Measurements from ENCODE around the gene DISP2. TPM values are rescaled to one million over a fixed set of nuclear protein-coding genes. Genes with fewer than 3 reads are reported as not detected.

DISP2 gene
- total and polyA plus RNA-seq, 2 of the 8 experiments (the other 6 are each of a cell fraction or from before 2014, with no cell fraction given): 0.45 to 1.2 TPM

GRCh38 chr15:40389824-40390595, 32.0 kb downstream of the DISP2 start:
- DNase-seq (ENCODE audit: low read depth in 1 of 2, low spot score in 2 of 2): no peak
- H2BK15ac ChIP-seq (ENCODE audit: low read length): no peak overlapping the region
- no peak overlapping the region for H3K18ac ChIP-seq (ENCODE audit: extremely low read depth, low read length)
- H3K4me2 ChIP-seq (ENCODE audit: insufficient read depth in 1 of 2, low read depth in 2 of 2, low read length in 2 of 2): no peak overlapping the region
- H2BK120ac ChIP-seq (replicated peaks; ENCODE audit: low read depth, low read length): no peak overlapping the region
- H4K20me1 ChIP-seq (replicated peaks in 1 of 2; ENCODE audit: control insufficient read depth in 1 of 2, insufficient read depth in 2 of 2, low read length in 2 of 2): peaks cover 0 to 3% of the 10 kb centered on the region in 2 experiments
- H2AFZ ChIP-seq (ENCODE audit: low read length): no peak overlapping the region
- WGBS, 2 experiments (ENCODE audit: extremely low coverage in 1 of 2, insufficient coverage in 1 of 2, insufficient read length in 1 of 2, insufficient replicate concordance in 2 of 2, low coverage in 1 of 2, low lambda C conversion rate in 2 of 2, missing lambda C conversion rate in 1 of 2): 95% methylated on average over 2 of the region's 2 CpGs; no CpG with 5 or more reads in 1 of the 2 experiments
- no peak overlapping the region for H4K5ac ChIP-seq (ENCODE audit: insufficient read length, low read depth, low read length)
- TF ChIP-seq USF2 (IDR thresholded peaks at IDR 0.05; ENCODE audit: low read length) (no peak), GABPA (IDR thresholded peaks at IDR 0.05; ENCODE audit: borderline replicate concordance, insufficient read depth, low read length) (no peak), TEAD4 (IDR thresholded peaks at IDR 0.05; ENCODE audit: low read depth, low read length) (no peak), ASH2L (IDR thresholded peaks at IDR 0.05; ENCODE audit: low read length) (no peak), SRF (IDR thresholded peaks at IDR 0.05; ENCODE audit: low read depth, low read length) (no peak), BRCA1 (IDR thresholded peaks at IDR 0.05; ENCODE audit: low read depth, low read length) (no peak)
- H3K27me3 ChIP-seq (replicated peaks in 1 of 4; ENCODE audit: control insufficient read depth in 3 of 4, extremely low read depth in 1 of 4, insufficient read depth in 3 of 4, low read length in 3 of 4): no peaks in the 10 kb centered on the region
- no peak overlapping the region for H3K27ac ChIP-seq (ENCODE audit: low read depth, low read length)
- H2BK20ac ChIP-seq (ENCODE audit: low read length): no peak overlapping the region
- peaks cover 48 to 84% (median 64%) of the 10 kb centered on the region in 4 experiments for H3K36me3 ChIP-seq (ENCODE audit: control insufficient read depth in 2 of 4, insufficient read depth in 4 of 4, low read length in 3 of 4)
- 0 out of 2 replicates have a peak, but pooled peaks cover 3% of the 10 kb centered on the region for H3K79me1 ChIP-seq (ENCODE audit: low read depth, low read length)
- no peak overlapping the region for H3K4ac ChIP-seq (replicated peaks; ENCODE audit: insufficient read length, low read depth, low read length)
- peaks cover 0 to 7% of the 10 kb centered on the region in 2 experiments; a peak in 3 of 4 replicates for H3K79me2 ChIP-seq (ENCODE audit: control insufficient read depth in 1 of 2, insufficient read depth in 2 of 2, low read length in 2 of 2)
- H4K8ac ChIP-seq (ENCODE audit: extremely low read depth, insufficient read depth, low read length): no peak overlapping the region
- no peak overlapping the region for H3K14ac ChIP-seq (ENCODE audit: insufficient read length)
- no peaks in the 10 kb centered on the region for H3K4me1 ChIP-seq (replicated peaks in 1 of 4; ENCODE audit: control insufficient read depth in 3 of 4, insufficient read depth in 4 of 4, low read length in 3 of 4)
- no peak overlapping the region for H3K9ac ChIP-seq (replicated peaks in 1 of 4; ENCODE audit: extremely low read depth in 1 of 4, low read depth in 3 of 4, low read length in 3 of 4)
- H3K23ac ChIP-seq (ENCODE audit: insufficient read length): no peak overlapping the region
- no peaks in the 10 kb centered on the region for H3K23me2 ChIP-seq (ENCODE audit: low read depth, low read length)
- H3K9me3 ChIP-seq (ENCODE audit: insufficient read depth in 2 of 2, low read depth in 1 of 2, low read length in 1 of 2): peaks cover 0 to 4% of the 10 kb centered on the region in 2 experiments; a peak in 1 of 4 replicates
- no peak overlapping the region for H3K4me3 ChIP-seq (ENCODE audit: extremely low read depth in 1 of 4, insufficient read depth in 2 of 4, low read depth in 3 of 4, low read length in 4 of 4)
- CTCF ChIA-PET (ENCODE audit: partially characterized antibody): interaction anchor here (0.7 to 1.9 kb wide), 3 partner anchors 22 to 114 kb away, joined by 3 to 9 read pairs (median 4); no protein-coding TSS in a partner anchor
- H4K91ac ChIP-seq (replicated peaks; ENCODE audit: insufficient read length, low read length): no peak overlapping the region
- no peak overlapping the region for H2AK5ac ChIP-seq (ENCODE audit: low read depth, low read length)
- no peak overlapping the region for H2BK5ac ChIP-seq (ENCODE audit: low read depth, low read length)
- POLR2A ChIA-PET (ENCODE audit: partially characterized antibody): interaction anchor here (0.7 to 2.1 kb wide), 5 partner anchors 13 to 50 kb away, joined by 3 to 4 read pairs (median 4); partner anchors contain the start of gene IVD
- no peak overlapping the region for H3K56ac ChIP-seq (replicated peaks; ENCODE audit: insufficient read length, low read depth, low read length)
- H2BK12ac ChIP-seq (ENCODE audit: low read depth, low read length): no peak overlapping the region
- FAIRE-seq: no peak

Data from H1 (cell line).